Activated gamma-delta T cell treated with anti-CD3 and anti-CD28 coated beads, Interleukin-2, amount 50 U/mL, for 16 hours (primary cell): ENCODE data around the gene NPHP3.

Experiments
- DNase-seq: peaks from one replicate; pipeline ENCODE4 v3.0.0-alpha.2; 2020; ENCODE audit warnings: low read depth

Gene NPHP3

GRCh38 chr3:132695422-132695821, 26.8 kb downstream of the NPHP3 start:
- no peak for DNase-seq

- no peak for DNase-seq
These were observed 27.2 kb downstream of the NPHP3 start for GRCh38 chr3:132694991-132695390.

GRCh38 chr3:132690040-132690439, 32.2 kb downstream of the NPHP3 start:
- no peak for DNase-seq

- DNase-seq = no peak
These were observed 40.0 kb downstream of the NPHP3 start for GRCh38 chr3:132682201-132682600.

- no peak for DNase-seq
These were observed 40.8 kb downstream of the NPHP3 start for GRCh38 chr3:132681421-132681820.

GRCh38 chr3:132679911-132680310, 42.3 kb downstream of the NPHP3 start:
- DNase-seq = no peak

- no peak for DNase-seq
These were observed 46.8 kb downstream of the NPHP3 start for GRCh38 chr3:132675408-132675807.

- no peak for DNase-seq
These were observed 52.9 kb downstream of the NPHP3 start for GRCh38 chr3:132669256-132669777.

GRCh38 chr3:132665230-132665745, 56.9 kb downstream of the NPHP3 start:
- DNase-seq = no peak

- no peak for DNase-seq
These were observed 60.0 kb downstream of the NPHP3 start for GRCh38 chr3:132662212-132662611.

- no peak for DNase-seq
These were observed 61.1 kb downstream of the NPHP3 start for GRCh38 chr3:132661101-132661500.

- DNase-seq = no peak
These were observed 61.5 kb downstream of the NPHP3 start for GRCh38 chr3:132660811-132661070.

- DNase-seq = peak; percentile 54
These were observed 62.0 kb downstream of the NPHP3 start, which contains the start of gene UBA5 for GRCh38 chr3:132660052-132660810. UBA5 (plus strand) TSS chr3:132660329; CDS start chr3:132660538, 209 bp downstream.

GRCh38 chr3:132659365-132660051, 62.7 kb downstream of the NPHP3 start, which contains the start of gene ACAD11:
ACAD11 (minus strand) TSS chr3:132659809; CDS start chr3:132659751, 58 bp downstream.
- DNase-seq = no peak

GRCh38 chr3:132659000-132659364, 63.2 kb downstream of the NPHP3 start:
- DNase-seq = no peak

GRCh38 chr3:132657869-132658747, 64.1 kb downstream of the NPHP3 start:
- no peak for DNase-seq

- DNase-seq = no peak
These were observed 66.7 kb downstream of the NPHP3 start for GRCh38 chr3:132655471-132655870.

- DNase-seq = no peak
These were observed 67.5 kb downstream of the NPHP3 start for GRCh38 chr3:132654721-132655120.

- no peak for DNase-seq
These were observed 68.0 kb downstream of the NPHP3 start for GRCh38 chr3:132654190-132654589.

- DNase-seq = no peak
These were observed 69.5 kb downstream of the NPHP3 start for GRCh38 chr3:132652640-132653270.

- no peak for DNase-seq
These were observed 72.1 kb downstream of the NPHP3 start for GRCh38 chr3:132650153-132650552.

- no peak for DNase-seq
These were observed 77.2 kb downstream of the NPHP3 start for GRCh38 chr3:132645058-132645457.
